GM10266 (cell line): ENCODE data around the gene LMF2.

Experiments
- DNase-seq: peaks from one replicate; pipeline ENCODE4 v3.0.0; 2012; ENCODE audit errors: extremely low spot score
- TF ChIP-seq, protein P1 (sequence below): IDR thresholded peaks from 2 replicates; pipeline ENCODE4 v1.5.1; 2012; ENCODE audit warnings: mild to moderate bottlenecking, low read depth; ENCODE audit not compliant: control insufficient read depth, insufficient read depth; ENCODE audit errors: missing control alignments

The LMF2 gene

DNA sequence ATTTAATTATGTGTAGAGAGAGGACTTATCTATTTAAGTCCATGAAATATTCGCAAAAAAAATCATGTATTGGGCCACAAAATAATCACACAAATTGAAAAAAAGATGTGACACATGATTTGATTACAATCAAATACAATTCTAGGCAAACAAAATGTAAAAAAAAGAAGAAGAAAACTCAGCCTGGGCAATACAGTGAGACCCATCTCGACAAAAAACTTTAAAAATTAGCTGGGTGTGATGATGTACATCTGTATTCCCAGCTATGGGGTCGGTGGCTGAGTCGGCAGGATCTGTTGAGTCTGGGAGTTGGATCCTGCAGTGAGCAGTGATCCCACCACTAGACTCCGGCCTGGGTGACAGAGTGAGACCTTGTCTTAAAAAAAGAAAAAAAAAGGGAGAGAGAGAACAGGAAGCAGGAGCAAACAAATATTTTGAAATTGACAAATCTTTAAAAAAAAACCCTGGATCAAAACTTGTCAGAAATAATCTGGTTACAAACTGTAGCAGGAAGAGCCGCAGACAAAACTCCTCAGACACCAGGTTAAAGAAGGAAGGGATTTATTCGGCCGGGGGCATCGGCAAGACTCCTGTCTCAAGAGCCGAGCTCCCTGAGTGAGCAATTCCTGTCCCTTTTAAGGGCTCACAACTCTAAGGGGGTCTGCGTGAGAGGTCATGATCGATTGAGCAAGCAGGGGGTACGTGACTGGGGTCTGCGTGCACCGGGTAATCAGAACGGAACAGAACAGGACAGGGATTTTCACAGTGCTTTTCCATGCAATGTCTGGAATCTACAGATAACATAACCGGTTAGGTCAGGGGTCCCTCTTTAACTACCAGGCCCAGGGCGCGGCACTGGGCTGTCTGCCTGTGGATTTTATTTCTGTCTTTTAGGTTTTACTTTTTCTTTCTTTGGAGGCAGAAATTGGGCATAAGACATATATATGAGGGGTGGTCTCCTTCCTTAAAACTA is 25.6 kb upstream of the LMF2 start:
- DNase-seq: no peak
- TF ChIP-seq, protein P1, sequence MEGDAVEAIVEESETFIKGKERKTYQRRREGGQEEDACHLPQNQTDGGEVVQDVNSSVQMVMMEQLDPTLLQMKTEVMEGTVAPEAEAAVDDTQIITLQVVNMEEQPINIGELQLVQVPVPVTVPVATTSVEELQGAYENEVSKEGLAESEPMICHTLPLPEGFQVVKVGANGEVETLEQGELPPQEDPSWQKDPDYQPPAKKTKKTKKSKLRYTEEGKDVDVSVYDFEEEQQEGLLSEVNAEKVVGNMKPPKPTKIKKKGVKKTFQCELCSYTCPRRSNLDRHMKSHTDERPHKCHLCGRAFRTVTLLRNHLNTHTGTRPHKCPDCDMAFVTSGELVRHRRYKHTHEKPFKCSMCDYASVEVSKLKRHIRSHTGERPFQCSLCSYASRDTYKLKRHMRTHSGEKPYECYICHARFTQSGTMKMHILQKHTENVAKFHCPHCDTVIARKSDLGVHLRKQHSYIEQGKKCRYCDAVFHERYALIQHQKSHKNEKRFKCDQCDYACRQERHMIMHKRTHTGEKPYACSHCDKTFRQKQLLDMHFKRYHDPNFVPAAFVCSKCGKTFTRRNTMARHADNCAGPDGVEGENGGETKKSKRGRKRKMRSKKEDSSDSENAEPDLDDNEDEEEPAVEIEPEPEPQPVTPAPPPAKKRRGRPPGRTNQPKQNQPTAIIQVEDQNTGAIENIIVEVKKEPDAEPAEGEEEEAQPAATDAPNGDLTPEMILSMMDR: no peak

DNA sequence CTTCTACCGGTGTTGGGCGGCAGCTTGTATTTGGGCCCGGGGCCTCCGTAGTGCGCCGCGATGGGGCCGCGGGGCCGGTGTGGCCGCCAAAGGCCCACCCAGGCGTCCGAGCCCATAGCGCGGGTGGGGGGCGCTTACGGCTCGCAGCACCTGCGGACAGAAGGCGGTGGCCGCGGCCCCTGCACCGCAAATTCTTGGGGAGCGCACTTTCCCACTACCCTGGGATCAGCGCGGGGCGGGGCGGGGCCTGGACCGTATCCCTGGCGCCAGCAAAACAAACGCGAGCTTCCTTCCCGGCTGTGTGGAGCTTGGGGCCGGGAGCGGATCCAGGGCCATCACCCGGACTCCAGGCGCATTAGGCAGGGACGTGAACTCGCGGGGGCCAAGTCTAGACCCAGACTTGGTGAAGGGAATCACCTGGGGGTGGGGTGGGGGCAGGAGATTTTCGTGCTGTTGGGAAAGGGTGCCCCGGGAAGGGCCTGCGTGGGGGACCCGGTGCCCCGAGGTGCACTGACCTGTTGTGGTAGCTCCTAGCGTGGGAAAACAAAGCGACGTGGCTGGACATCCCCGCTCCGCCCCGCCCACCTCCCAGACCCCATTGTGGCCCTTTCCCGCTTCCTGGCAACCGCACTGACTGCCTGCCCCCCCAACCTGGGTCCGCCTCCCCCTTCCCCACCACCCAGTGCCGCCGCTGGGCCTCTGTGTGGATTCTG is 24.6 kb upstream of the LMF2 start:
- no peak for DNase-seq
- TF ChIP-seq, protein P1: no peak

DNA sequence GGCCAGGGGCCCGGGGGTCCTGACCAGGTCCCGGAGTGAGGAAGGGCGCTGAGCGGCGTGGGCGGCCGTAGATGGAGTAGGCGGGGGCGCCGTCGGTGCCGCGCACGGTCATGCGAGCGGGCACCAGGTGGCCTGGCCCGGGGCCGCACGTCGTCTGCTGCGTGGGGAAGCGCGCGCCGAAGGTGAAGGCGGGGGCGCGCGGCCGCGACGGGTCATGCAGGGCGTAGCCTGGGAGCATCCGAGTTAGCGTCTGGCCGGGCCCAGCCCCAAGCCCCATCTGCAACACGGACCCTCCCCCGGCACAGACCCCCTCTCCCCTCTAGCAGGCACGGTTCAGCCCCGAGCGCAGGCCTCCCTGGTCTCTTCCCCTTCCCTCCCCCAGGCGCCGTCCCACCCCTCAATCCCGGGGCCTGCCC is 24.1 kb upstream of the LMF2 start:
- DNase-seq: peak; percentile 80
- TF ChIP-seq, protein P1: no peak

DNA sequence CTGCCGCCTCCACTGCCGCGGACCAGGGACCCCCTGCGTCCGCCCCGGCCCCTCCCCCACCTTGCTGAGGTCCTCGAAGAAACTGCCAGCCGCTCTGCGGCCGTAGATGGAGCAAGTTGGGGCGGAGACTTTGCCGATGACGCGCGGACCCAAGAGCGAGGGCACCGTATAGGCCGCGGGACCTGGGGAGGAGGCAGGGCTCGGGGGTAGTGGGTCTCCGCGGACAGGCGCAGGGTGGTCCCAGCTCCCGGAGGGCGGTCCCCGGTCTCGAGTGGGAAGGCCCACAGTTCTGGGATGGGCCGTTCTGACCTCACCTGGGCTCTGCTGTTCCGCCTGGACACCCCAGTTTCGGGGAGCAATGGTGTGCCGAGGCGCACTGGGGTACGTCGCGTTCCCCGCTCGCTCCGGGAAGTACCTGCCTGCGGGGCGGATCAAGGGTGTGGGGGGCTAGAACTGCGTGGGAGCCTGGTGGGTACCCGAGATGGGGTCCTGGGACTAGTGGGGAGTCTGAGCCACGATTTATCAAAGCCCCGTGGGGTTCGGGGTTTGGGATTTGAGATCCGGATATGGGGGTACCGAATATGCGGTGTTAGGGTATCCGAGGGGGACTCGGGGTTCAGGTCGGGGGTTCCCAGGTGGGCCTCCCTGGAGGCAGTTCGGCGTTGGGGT is 23.5 kb upstream of the LMF2 start:
- TF ChIP-seq, protein P1: no peak
- DNase-seq: peak; percentile 86

DNA sequence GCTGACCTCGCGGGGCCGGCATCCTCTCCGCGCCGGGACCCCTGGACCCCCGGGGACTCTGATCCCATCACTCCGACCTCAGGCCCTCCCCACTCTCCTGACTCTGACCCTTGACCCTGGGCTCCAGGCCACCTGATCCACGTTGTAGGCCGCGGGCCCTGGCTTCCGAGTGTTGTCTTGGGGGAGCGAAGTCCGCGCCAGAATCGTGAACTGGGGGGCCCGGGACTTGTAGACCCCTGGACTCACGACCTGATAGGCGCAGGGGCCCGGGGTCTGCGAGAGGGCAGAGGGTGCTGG is 23.0 kb upstream of the LMF2 start:
- TF ChIP-seq, protein P1: no peak
- peak; percentile 48 for DNase-seq

DNA sequence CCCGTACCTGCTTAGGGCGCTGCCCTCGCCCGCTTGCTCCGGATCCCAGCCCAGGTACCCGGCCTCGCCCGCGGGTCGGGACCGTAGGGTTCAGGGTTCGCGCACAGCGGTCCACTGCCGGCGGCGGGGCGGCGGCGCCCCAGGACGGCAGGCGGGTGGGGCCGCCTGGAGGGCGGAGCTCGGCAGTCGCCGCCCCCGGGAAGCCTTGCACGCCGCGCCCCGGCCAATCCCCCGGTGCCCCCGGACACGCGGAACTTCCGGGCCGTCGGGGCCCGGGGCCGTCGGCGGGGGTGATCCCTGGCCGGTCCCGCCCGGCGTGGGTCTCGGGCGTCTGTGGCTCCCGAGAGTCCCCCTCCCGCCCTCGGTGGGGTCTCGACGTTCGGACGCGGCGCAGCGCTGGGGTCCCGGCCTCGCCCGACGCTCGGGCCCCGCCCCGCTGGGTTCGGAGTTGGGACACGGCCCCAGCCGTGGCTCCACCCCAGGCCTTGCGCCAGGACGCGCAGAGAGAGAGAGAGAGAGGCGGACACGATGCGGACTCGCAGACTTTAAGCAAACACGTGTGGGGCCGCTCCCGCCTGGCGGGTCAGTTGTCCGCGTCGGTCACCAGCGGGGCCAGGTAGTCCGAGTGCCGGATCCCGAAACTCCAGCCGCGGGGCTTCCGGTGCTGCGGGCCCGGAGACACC is 22.5 kb upstream of the LMF2 start, which contains the start of gene TYMP:
Gene TYMP, minus strand, starts transcription at position 116 of the 683 bp plus-strand sequence. CDS start 303 bp downstream, outside the sequence.
- TF ChIP-seq, protein P1: no peak
- DNase-seq: peak; percentile 91
